ENCODE data around the gene AOC2.

DNA sequence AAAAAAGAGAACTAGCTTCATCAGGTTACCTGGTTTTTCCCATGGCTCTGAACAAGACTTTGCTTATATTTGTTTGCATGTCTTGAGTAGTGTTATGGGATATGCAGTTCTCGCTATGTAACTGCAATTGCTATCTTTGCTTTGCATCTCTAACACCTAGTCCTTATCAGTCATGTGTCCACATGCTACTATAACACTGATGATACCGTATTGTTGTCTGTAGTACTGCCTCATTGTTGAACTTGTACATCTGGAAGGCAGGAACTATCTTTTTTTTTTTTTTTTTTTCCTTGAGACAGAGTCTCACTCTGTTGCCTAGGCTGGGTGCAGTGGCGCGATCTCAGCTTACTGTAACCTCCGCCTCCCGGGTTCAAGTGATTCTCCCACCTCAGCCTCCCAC, 8.6 kb upstream of the AOC2 start:
- TF ChIP-seq, protein P1, sequence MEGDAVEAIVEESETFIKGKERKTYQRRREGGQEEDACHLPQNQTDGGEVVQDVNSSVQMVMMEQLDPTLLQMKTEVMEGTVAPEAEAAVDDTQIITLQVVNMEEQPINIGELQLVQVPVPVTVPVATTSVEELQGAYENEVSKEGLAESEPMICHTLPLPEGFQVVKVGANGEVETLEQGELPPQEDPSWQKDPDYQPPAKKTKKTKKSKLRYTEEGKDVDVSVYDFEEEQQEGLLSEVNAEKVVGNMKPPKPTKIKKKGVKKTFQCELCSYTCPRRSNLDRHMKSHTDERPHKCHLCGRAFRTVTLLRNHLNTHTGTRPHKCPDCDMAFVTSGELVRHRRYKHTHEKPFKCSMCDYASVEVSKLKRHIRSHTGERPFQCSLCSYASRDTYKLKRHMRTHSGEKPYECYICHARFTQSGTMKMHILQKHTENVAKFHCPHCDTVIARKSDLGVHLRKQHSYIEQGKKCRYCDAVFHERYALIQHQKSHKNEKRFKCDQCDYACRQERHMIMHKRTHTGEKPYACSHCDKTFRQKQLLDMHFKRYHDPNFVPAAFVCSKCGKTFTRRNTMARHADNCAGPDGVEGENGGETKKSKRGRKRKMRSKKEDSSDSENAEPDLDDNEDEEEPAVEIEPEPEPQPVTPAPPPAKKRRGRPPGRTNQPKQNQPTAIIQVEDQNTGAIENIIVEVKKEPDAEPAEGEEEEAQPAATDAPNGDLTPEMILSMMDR (IDR thresholded peaks at IDR 0.05), result no peak
- TF ChIP-seq, protein P2, sequence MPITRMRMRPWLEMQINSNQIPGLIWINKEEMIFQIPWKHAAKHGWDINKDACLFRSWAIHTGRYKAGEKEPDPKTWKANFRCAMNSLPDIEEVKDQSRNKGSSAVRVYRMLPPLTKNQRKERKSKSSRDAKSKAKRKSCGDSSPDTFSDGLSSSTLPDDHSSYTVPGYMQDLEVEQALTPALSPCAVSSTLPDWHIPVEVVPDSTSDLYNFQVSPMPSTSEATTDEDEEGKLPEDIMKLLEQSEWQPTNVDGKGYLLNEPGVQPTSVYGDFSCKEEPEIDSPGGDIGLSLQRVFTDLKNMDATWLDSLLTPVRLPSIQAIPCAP (CRISPR knock-in tag; IDR thresholded peaks at IDR 0.05), result no peak
- TF ChIP-seq ELF4 (CRISPR knock-in tag; IDR thresholded peaks at IDR 0.05; ENCODE audit: low read depth), result no peak
- no peak for TF ChIP-seq TP53 (CRISPR knock-in tag; IDR thresholded peaks at IDR 0.05)
